ENCODE data around the gene LRFN2. TPM values are rescaled to one million over a fixed set of nuclear protein-coding genes. Genes with fewer than 3 reads are reported as not detected.

LRFN2 gene
- total RNA-seq, 1 donor from 2014 or later, result not detected

DNA sequence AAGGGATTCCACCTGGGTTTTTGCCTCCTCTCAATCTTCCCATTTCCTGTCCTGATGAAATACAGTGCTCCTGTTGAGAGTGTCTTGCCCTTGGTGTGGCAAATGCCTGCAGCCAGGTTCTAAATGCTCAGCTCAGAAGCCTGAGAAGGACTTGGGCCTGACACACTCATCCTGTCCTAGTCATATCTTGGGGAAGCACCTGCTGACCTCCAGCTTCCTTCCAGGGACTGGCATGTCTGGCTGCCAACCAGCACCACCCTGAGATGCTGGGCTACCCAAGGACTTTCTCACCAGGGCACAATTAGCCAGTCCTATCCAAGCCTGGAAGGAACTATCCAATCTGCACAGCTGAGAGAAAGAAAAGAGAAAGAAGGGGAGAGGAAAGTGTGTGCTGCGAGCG is 43.4 kb downstream of the LRFN2 start:
- DNase-seq (ENCODE audit: low read depth), result no peak

DNA sequence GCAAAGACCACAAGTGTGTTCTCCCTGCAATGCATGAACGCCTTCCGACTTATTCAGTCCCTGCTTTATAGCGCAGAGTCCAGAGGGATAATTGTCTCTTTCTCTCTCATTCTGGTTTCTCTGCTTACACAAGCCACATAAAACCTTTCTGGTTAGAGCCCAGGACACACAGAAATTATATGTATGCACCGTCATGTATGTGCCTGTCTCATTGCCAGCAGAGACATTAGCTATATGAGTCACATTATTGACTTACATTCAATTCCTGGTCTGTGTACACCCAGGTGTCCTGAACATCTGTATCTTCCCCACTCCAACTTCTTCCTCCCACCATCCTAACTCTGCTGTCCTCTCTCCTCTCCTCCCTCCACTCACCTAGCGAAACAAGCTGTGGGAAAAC is 44.0 kb downstream of the LRFN2 start:
- DNase-seq (ENCODE audit: low read depth), result no peak

DNA sequence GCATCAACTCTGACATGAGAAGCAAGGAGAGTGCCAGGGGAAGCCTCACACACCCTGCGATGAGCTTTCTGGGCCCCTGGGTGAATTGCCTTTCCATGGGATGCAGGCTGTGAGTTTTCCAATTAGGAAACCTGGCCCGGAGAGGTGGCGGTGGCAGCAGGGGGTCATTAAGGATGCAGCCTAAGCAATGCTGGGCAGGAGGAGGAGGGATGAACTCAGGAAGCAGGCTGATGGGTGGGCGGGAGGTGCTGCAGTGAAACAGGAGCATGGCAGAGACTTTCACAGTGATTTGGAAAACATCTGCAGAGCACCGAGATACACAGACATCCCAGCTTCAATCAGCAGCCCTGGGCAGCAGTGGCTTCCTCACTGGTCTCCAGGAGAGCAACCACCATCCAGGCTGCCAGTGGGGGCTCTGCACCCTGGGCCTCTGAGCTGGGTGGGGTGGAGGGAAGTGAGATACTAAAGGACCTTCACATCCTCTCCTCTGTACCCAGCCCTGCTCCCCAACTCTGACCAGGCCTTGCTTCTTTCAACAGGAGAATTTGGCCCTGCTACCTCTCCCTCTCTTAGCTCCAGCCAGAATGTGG is 44.9 kb downstream of the LRFN2 start:
- DNase-seq (ENCODE audit: low read depth), result no peak

DNA sequence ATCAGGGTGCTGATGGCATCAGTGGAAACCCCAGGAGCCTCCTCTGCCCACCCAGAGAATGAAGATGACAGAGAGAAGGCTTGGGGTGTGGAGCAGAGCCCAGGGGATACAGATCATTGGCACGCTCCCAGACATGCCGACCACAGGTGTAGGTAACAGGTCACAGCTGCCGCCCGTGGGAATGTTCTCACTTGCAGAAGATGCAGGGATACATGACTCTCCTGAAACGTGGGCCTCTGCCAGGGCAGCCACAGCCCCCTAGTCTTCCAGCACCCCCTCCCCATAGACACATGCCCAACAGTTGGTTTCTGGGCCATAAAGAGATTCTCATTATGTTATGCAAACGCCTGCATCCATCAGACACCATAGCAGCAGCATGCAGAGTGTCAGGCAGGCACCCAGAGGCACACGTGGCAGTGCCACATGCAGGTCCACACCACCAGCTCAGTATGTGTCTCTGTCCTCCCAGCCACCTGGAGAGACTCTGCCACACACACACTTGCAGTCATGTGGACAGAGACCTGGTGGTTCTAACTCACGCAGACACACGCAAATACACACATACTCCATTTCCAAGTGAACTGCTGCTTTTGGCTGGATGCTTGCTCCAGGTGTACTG is 45.5 kb downstream of the LRFN2 start:
- no peak for DNase-seq (ENCODE audit: low read depth)

DNA sequence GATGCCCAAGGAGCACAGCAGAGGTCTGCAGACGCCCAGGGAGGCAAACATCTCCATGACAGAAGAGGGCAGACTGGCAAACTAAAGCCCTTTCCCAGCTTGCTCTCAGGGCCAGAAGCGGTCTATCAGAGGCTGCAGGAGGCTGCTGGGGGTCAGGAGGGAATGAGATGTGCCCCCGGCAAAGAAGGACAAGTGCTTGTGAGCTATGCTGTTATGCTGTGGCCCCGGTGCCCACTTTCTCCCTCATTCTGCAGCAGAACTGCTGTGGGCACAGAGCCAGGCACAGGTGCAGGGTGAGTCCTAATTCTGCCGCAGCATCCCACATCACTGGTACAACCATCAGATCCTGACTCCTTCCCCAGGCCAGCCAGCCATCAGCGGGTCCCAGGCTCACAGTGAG is 46.4 kb downstream of the LRFN2 start:
- DNase-seq (ENCODE audit: low read depth), result no peak

DNA sequence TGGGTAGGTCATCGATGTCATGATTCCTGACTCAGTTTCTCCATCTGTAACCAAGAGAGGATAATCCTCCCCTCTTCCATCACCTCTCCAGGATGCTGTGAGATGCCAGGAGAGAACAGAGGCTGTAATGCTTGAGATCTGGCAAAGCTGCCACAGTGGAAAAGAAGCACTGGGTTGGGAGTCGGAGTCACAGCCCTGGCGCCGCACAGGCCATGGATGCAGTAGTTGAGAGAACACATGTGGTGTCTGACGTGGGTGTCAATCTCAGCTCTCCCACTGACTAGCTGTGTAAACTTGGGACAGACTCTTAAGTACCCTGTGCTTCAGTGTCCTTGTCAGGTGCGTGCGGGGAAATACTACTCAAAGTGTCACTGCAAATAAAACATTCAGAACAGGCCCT is 47.3 kb downstream of the LRFN2 start:
- no peak for DNase-seq (ENCODE audit: low read depth)

DNA sequence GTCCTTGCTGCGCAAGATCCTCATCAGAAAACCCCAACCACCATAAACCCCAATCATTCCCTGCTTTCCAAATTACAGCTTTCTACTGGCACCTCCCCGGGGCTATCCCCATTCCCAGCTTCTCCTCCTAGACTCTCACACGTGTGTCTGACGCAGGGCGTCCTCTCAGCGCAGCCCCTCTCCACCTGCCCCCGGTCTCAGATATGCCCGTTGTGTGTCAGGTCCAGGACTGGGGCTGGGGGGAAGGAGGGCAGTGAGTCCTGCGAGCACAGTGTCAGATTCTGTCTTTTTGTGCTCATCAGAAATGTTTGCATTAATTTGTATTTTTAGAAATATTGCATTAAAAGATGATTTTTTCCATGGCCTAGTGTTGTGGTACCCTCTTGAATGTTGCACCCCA is 48.6 kb downstream of the LRFN2 start:
- DNase-seq (ENCODE audit: low read depth), result no peak

DNA sequence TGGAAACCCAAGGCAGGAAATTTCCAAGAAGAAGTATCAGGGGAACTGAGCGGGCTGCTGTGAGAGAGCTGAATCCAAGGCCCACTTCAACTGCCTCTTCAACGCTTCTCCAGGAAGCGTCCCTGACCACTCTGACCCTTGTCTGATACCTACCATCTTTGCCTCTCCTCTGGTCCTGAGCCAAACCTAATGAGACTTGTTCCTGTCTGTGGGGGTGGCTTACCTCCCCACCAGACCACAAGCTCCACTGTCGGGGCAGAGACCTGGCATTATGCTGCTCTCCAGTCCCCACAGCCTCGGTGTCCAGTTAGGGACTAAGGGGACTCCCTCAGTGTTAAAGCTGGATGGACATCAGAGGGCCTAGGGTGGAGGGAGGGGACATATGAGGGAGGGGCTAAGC is 49.7 kb downstream of the LRFN2 start:
- DNase-seq (ENCODE audit: low read depth), result no peak

DNA sequence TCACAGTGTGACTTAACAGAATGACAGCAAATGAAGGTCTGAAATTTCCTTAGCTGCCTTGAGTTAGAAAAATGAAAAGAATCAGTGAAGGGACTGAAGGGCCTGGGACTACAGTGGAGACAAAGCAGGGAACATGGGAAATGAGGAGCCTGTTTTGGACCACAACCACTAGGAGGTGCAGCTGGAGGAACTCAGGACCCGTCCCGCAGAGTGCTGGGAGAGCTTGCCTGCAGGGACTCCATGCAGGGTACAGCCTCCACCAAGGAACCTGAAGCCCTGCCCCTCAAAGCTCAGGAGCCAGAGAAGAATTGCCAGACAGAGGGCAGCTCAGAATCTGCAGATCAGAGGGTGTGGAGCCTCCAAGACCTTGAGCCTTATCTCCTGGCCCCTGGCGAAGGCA is 50.7 kb downstream of the LRFN2 start:
- DNase-seq (ENCODE audit: low read depth), result no peak

DNA sequence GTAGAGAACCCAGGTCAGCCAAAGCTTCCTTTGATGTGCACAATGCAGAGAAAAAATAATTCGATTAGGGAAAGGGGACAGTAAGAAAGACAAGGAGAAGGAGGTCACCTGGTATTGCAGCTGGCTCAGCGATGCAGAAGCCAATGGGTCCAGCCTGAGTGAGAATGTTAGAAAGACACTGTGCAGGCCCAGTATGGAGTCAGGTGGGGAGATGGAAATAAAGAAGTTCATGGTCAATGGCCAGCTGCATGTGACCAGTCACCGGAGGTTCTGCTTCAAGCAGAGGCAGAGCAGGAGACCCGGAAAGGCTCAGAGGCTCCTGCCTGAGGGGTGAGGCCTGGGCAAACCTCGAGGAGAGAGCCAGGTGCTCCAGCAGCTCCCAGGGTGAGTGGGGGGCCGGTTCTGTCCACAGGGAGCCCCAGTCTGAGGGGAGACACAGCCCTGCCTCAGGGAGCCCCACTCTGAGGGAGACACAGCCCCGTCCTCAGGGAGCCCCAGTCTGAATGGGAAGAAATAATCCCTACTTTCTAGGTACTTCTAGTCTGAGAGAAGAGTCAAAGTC is 51.3 kb downstream of the LRFN2 start:
- no peak for DNase-seq (ENCODE audit: low read depth)

DNA sequence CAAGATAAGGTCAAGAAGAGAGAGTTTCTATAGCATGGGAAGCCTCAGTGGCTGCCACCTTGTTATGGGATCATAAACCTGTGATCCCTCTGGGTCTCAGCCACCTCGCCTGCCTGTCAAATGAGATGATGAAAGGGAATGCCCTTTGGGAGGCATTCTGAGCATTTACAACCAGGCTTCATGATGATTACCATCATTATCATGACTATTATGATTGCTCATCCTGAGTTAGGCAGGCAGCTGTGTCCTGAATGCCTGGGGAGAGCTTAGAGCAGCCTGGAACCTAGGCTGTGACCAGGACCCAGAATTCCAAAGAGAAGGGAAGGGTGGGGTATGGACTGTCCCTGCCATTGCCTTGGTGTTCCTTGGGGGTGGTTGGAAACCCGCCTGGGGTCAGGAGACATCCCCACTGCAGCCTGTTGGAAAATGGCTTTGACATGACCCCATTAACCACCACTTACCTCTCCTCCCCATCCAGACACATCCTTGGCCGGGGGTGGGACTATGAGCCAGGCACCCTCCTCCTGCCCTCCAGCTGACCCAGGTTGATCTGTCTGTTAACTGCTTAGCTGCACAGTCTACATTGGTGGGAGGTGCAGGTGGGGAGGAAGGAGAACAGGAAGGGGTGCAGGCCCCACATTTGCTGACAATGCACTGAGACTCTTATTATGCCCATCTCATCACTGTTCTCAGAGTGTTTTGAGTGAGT is 51.9 kb downstream of the LRFN2 start:
- no peak for DNase-seq (ENCODE audit: low read depth)

DNA sequence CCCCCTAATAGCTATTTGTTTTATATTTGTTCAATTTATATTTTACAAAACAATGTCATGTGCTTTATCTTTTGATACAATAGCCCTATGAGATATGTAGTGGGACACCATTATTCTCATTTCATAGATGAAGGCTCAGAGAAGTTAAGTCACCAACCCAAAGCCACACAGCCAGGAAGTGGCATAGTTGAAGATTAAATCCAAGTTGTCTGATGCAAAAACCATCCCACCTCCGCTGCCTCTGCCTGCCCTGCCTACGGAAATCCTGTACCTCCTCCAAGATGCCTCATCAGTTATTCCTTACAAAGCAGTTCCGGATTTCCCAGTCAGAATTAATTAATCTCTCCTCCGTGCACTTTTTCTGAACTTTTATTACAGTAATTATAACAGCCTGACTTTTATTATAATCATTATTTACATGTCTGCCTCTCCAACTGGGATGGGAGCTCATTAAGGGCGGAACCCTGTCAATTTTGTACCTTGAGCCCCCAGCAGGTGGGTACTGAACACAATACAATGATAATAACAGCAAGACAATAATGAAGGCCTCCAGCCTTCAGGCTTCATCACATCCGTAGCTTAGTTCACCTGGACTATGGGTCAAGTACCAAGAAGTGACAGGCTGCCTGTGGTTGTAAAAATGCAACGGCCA is 54.7 kb downstream of the LRFN2 start:
- no peak for DNase-seq (ENCODE audit: low read depth)

DNA sequence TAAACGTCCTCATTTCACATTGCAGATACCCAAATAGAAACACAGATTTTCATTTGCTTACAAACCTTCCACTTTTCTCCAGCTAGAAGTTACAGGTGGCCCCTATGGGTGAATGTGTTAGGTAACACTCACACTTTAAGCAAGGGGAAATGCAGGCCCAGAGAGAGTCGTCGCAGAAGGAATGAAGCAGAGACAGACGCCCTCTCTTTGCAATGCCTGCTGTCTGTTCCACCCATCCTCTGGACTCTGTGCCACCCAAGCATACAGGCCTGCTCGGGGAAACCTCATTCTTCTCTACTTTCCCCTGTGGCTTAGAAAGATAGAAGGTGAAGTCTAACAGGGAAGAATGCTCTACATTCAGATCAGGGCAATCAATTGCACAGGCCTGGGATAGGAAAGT is 57.2 kb downstream of the LRFN2 start:
- DNase-seq (ENCODE audit: low read depth), result no peak

DNA sequence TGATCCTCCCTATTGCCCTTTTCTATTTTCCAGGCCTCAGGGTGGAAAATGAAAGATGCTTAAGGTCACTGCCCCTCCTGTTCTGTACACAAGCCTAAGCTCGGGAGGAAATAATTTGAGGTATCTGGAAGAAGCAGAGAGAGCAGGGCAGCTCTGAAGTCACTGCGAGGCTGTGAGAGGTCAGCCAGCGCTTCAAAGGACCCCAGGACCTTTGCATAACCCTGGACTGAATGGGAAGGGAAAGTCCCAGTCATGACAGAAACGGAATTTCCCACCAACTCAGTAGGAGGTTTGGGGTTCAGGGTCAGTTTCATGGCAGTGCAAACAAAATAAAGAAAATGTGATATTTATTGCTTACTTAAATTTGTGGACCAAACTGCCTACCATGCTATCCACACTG is 58.1 kb downstream of the LRFN2 start:
- DNase-seq (ENCODE audit: low read depth), result no peak

DNA sequence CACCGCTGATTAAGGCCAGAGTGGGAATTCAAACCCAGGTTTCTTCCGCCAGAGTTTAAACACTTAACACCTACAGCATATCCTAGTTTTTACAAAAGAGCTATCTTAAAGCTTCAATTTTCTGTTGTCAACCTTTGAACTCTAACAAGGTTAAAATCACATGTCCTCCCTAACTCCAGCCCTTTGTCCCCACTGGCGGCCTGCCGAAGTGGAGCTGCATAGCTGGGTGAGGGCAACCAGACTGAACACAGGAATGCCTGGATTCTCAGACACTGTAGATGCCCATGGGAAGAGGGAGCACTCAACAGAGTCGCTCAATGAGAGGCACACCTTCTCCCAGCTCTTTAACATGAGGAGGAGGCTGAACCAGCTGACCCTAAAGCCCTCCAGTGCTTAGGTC is 59.1 kb downstream of the LRFN2 start:
- no peak for DNase-seq (ENCODE audit: low read depth)

DNA sequence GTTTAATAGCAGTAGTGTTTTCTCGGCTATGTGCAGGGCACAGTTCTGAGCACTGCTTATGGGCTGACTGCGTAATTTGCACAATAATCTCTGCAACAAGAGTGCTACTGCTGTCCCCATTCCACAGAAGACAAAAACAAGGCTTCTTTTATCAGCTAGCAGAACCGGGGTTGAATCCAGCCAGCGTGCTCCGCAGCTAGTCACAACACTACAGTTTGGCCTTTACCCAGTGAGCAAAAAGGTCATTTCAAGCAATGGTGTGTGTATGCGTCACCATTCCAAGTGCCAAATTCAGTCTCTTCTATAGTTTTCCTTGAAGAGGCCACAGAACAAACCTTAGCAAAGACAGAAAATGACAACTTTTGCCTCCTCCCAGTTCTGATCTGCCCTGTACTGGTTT is 61.1 kb downstream of the LRFN2 start:
- DNase-seq (ENCODE audit: low read depth), result no peak

DNA sequence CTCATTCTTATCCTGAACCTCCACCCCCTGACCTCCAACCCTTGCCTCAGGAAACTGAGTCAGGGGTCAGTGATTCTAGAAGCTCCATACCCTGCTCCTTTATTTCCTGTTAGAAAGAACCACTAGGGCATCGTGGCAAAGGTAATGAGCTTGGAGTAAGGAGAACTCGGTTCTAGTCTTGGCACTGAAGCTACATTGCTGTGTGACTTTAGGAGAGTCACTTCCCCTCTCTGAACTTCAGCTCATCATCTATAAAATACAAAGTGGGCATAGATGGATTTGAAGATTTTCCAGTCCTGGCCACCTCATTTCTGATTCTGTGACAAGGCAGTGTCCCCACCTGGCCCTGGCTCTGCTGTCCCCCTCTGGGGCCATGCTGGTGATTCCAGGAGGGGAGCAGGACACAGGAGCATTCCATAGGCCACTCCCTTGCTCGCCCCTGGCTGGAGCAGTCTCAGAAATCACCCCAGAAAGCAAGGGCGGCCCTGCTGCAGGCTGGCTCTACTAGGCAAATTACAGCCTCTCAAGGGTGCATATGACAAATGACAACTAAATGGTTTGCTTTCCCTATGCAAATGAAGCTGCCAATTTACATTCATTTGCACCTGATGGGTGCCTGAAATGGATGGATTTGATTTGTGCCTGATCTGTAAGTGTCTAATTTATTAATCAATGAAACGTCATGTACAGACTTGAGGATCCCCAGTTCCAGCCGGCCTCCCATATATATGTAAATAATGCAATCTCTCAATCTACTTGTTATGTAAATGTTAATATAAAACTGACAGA is 62.2 kb downstream of the LRFN2 start:
- no peak for DNase-seq (ENCODE audit: low read depth)

DNA sequence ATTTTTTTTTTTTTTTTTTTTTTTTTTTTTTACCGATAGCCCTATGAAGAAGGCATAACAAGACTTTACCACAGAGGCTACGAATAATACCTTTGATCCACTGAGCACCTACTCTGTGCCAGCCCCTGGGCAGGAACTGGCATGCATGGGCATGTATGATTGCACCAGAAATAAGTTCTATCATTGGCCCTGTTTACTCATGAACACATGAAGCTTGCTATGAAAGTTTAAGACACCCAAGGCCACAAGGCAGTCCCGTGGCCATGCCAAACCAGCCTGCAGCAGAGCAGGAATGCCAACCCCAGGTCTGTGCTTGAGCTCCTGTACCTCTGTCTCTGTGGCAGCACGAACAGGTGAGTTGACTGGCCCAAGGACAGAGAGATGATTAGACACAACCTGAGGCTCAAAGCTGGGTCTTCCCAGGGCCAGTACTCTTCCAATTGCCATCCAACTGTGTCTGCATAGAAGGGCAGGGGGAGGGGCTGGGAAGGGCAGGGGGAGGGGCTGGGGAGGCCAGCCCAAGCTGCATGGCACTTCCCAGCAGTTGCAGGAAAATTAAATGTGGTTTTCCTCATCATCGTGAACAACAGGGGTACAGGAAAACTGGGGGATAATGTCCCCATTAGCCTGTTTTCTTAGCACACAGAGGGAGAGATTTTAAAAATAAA is 63.5 kb downstream of the LRFN2 start:
- no peak for DNase-seq (ENCODE audit: low read depth)

DNA sequence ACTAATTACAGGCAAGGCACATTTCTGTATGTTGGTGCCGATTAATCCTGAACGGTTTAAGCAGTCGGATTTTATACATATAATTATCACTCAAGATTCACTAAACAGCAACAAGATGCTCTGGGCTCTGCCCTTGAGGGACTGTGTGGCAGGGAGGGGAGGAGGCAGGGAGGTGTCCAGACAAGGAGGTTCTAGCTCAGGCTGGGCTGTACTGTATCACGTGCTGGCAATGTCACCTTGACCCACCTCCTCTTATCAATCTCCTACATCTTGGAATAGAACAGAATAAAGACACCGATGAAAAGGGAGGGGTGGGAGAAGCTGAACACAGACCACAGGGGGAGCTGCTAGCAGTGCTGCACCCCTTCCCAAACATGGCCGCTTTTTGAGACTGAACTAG is 65.7 kb downstream of the LRFN2 start:
- no peak for DNase-seq (ENCODE audit: low read depth)

DNA sequence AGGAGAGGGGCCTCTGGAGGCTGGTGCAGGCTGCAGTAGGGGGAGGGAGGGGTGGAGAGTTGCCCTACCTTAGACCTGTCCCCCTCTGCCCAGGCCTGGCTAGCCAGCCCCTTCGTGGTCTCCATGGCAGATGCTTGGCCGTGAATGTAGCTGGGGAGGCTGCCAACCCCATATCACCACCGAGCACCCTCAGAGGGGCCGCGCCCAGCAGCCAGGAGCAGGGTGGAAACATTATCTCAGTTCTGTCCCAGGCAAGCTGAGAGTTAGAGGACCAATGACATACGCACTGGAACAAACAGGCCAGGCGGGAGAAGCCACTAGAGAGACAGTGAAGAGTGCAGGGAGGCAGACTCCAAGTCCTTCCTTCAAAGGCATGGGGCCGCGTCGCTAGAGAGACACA is 66.5 kb downstream of the LRFN2 start:
- DNase-seq (ENCODE audit: low read depth), result no peak

DNA sequence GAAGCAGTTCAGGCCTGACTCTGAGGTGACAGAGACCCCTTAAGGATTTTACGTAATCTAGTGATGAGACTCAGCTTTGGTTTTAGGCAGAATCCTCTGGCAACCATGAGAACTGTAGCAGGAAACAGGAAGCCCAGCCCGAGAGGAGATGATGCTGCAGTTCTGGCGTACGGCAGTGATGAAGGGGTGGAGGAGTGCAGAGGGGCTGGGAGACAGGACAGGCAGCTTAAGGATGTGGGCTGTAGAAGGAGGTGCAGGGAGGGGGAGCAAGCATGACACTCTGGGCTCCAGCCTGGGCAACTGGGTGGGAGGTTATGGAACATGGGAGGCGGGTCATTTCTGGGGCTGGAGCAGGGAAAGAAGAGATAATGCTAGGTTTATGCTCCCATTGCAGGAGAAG is 67.1 kb downstream of the LRFN2 start:
- no peak for DNase-seq (ENCODE audit: low read depth)
